CD14-positive monocyte (primary cell): ENCODE data around the gene RBMS1. TPM values are rescaled to one million over a fixed set of nuclear protein-coding genes. Genes with fewer than 3 reads are reported as not detected.

Experiments used
- DNase-seq, 3 donors: peaks; one replicate each; pipeline ENCODE4 v3.0.0-alpha.2; 2011 to 2022
- H2AFZ ChIP-seq: 2 replicates; pipeline ENCODE4 v1.6.0; 2012; ENCODE audit warnings: mild to moderate bottlenecking, low read depth, low read length, inconsistent platforms; ENCODE audit not compliant: insufficient read depth, poor library complexity, severe bottlenecking
- H3K27ac ChIP-seq, 2 donors: 1 replicate in 1 of 2; 2 replicates in 1 of 2; pipeline ENCODE4 v1.5.1; 2012 to 2013; ENCODE audit warnings: low read length in 2 of 2, control low read depth in 1 of 2, inconsistent platforms in 1 of 2, low read depth in 1 of 2, mild to moderate bottlenecking in 1 of 2
- H3K27me3 ChIP-seq, 2 donors: one replicate each; pipeline versions ENCODE4 v1.6.0 to v1.6.1; 2011 to 2013; ENCODE audit warnings: low read length in 2 of 2; ENCODE audit not compliant: control insufficient read depth in 2 of 2, insufficient read depth in 2 of 2
- H3K36me3 ChIP-seq, 2 donors: replicated peaks in 1 of 2; 1 replicate in 1 of 2; 2 replicates in 1 of 2; pipeline versions ENCODE4 v1.5.1 to v1.6.1; 2012 to 2013; ENCODE audit warnings: low read length in 2 of 2, control low read depth in 1 of 2, inconsistent platforms in 1 of 2, mild to moderate bottlenecking in 1 of 2; ENCODE audit not compliant: insufficient read depth in 2 of 2, control insufficient read depth in 1 of 2
- H3K4me1 ChIP-seq, 2 donors: 1 replicate in 1 of 2; 2 replicates in 1 of 2; pipeline versions ENCODE4 v1.5.1 to v1.6.1; 2012 to 2013; ENCODE audit warnings: low read length in 2 of 2, control low read depth in 1 of 2, inconsistent platforms in 1 of 2, mild to moderate bottlenecking in 1 of 2, moderate library complexity in 1 of 2; ENCODE audit not compliant: insufficient read depth in 2 of 2, control insufficient read depth in 1 of 2
- H3K4me2 ChIP-seq: replicated peaks from 2 replicates; pipeline ENCODE3; 2012; ENCODE audit warnings: low read length, moderate library complexity, mild to moderate bottlenecking; ENCODE audit not compliant: poor library complexity, severe bottlenecking; ENCODE audit errors: extremely low read depth
- H3K4me3 ChIP-seq, 3 experiments: fragments of 200-600 bp in 1 of 3; sonication (generic) in 1 of 3; replicated peaks in 1 of 3; 1 replicate in 2 of 3; 2 replicates in 1 of 3; pipeline ENCODE4 v1.5.1; 2011 to 2013; ENCODE audit warnings: low read length in 3 of 3, mild to moderate bottlenecking in 3 of 3, control low read depth in 2 of 3, low read depth in 2 of 3, inconsistent platforms in 1 of 3, moderate library complexity in 1 of 3
- H3K79me2 ChIP-seq: 2 replicates; pipeline ENCODE4 v1.6.0; 2012; ENCODE audit warnings: mild to moderate bottlenecking, control low read depth, inconsistent platforms, low read length, moderate library complexity; ENCODE audit not compliant: insufficient read depth
- H3K9ac ChIP-seq: 2 replicates; pipeline ENCODE4 v1.6.0; 2017; ENCODE audit warnings: low read length, mild to moderate bottlenecking; ENCODE audit not compliant: insufficient read depth, poor library complexity, severe bottlenecking
- H3K9me3 ChIP-seq, 2 donors: replicated peaks in 1 of 2; 1 replicate in 1 of 2; 2 replicates in 1 of 2; pipeline versions ENCODE4 v1.5.1 to v1.6.1; 2012 to 2013; ENCODE audit warnings: low read length in 2 of 2, control low read depth in 1 of 2; ENCODE audit not compliant: control insufficient read depth in 1 of 2, insufficient read depth in 1 of 2
- H4K20me1 ChIP-seq: 2 replicates; pipeline ENCODE4 v1.6.0; 2012; ENCODE audit warnings: mild to moderate bottlenecking, low read length, control low read depth, moderate library complexity; ENCODE audit not compliant: insufficient read depth
- H3K27ac Mint-ChIP-seq, 7 donors: one replicate each; pipeline ENCODE4 v1.8.0; 2020; ENCODE audit warnings: mild to moderate bottlenecking in 7 of 7, mixed read lengths in 7 of 7, moderate library complexity in 6 of 7, inconsistent platforms in 2 of 7
- H3K27me3 Mint-ChIP-seq, 3 donors: one replicate each; pipeline ENCODE4 v1.8.0; 2021 to 2022; ENCODE audit warnings: low read depth in 3 of 3, mild to moderate bottlenecking in 3 of 3, mixed read lengths in 3 of 3, moderate library complexity in 3 of 3, inconsistent platforms in 1 of 3
- H3K36me3 Mint-ChIP-seq, 2 donors: one replicate each; pipeline ENCODE4 v1.8.0; 2020; ENCODE audit warnings: mixed read lengths in 2 of 2, inconsistent platforms in 1 of 2, mild to moderate bottlenecking in 1 of 2
- H3K4me1 Mint-ChIP-seq: one replicate; pipeline ENCODE4 v1.8.0; 2020; ENCODE audit warnings: mild to moderate bottlenecking, mixed read lengths
- H3K4me3 Mint-ChIP-seq, 2 donors: one replicate each; pipeline ENCODE4 v1.8.0; 2020; ENCODE audit warnings: mild to moderate bottlenecking in 2 of 2, mixed read lengths in 2 of 2, moderate library complexity in 1 of 2
- H3K9me3 Mint-ChIP-seq, 7 donors: one replicate each; pipeline ENCODE4 v1.8.0; 2020 to 2022; ENCODE audit warnings: mixed read lengths in 7 of 7, mild to moderate bottlenecking in 6 of 7, moderate library complexity in 6 of 7, inconsistent platforms in 2 of 7
- CTCF ChIP-seq: fragments of 200-600 bp; IDR thresholded peaks from one replicate; pipeline ENCODE4 v1.8.0; 2022; ENCODE audit warnings: antibody characterized with exemption, mild to moderate bottlenecking
- WGBS: methylation state at CpG from one replicate; pipeline ENCODE4 v1.1.5; 2013; ENCODE audit warnings: missing lambda C conversion rate; ENCODE audit not compliant: insufficient coverage; 5-methylcytosine and 5-hydroxymethylcytosine counted together
- intact Hi-C, 2 donors: fragments of 100-400 bp; cut with micrococcal nuclease; formaldehyde crosslinking; loops; one replicate each; pipeline versions ENCODE4 v1.15.0 to v1.15.1; 2023
- polyA plus RNA-seq, 3 donors: library from polyadenylated mRNA; depleted of rRNA in 1 of 3; unstranded in 2 of 3; stranded (reverse) in 1 of 3; fragments of 300-500 nt in 2 of 3; fragments of >200 nt in 1 of 3; fragmentation: Illumina TruSeq in 2 of 3; gene quantifications; 1 replicate in 2 of 3; 2 replicates in 1 of 3; pipeline ENCODE4 v1.2.3, GENCODE V29; 2012 to 2021

Gene RBMS1
- polyA plus RNA-seq, 3 donors, result 88.2 to 91.2 (median 89.4) TPM

- Mint-ChIP-seq H3K36me3 (no peaks in the 10 kb centered on the region), H3K4me1 (peaks cover 4% of the 10 kb centered on the region), H3K27ac (no peak overlapping the region), H3K4me3 (no peak overlapping the region), H3K27me3 (peaks cover 0 to 1% (median 0%) of the 10 kb centered on the region in 3 donors), H3K9me3 (no peaks in the 10 kb centered on the region)
- 100% methylated on average over 5 of the region's 6 CpGs for WGBS
- Histone ChIP-seq H3K4me2 (no peak overlapping the region), H3K9ac (no peak overlapping the region), H3K4me3 (no peak overlapping the region), H3K27ac (no peak overlapping the region), H3K9me3 (no peaks in the 10 kb centered on the region), H3K79me2 (no peaks in the 10 kb centered on the region), H3K27me3 (no peaks in the 10 kb centered on the region), H3K4me1 (peaks cover 0 to 2% of the 10 kb centered on the region in 2 donors), H2AFZ (no peak overlapping the region), H4K20me1 (no peaks in the 10 kb centered on the region), H3K36me3 (no peaks in the 10 kb centered on the region)
- intact Hi-C loops, result no loop called here
- TF ChIP-seq CTCF, result no peak
- no peak for DNase-seq
These were observed 246.1 kb downstream of the RBMS1 start for GRCh38 chr2:160247296-160248035.

GRCh38 chr2:160246356-160246755 lies 247.3 kb downstream of the RBMS1 start:
- no peaks in the 10 kb centered on the region for H3K4me1 ChIP-seq
- no peaks in the 10 kb centered on the region for H3K36me3 ChIP-seq
- no peak overlapping the region for H3K4me3 Mint-ChIP-seq
- intact Hi-C loops, result no loop called here
- H4K20me1 ChIP-seq, result no peaks in the 10 kb centered on the region
- no peak for DNase-seq
- H3K27ac ChIP-seq, result no peak overlapping the region
- no peak overlapping the region for H3K9ac ChIP-seq
- H2AFZ ChIP-seq, result no peak overlapping the region
- peaks cover 0 to 1% (median 0%) of the 10 kb centered on the region in 3 donors for H3K27me3 Mint-ChIP-seq
- no peak overlapping the region for H3K27ac Mint-ChIP-seq
- H3K27me3 ChIP-seq, result no peaks in the 10 kb centered on the region
- no peak for TF ChIP-seq CTCF
- peaks cover 5% of the 10 kb centered on the region for H3K4me1 Mint-ChIP-seq
- H3K79me2 ChIP-seq, result no peaks in the 10 kb centered on the region
- H3K4me2 ChIP-seq, result no peak overlapping the region
- H3K9me3 ChIP-seq, result no peaks in the 10 kb centered on the region
- WGBS, result 92% methylated on average over 1 of the region's 2 CpGs
- no peaks in the 10 kb centered on the region for H3K36me3 Mint-ChIP-seq
- H3K9me3 Mint-ChIP-seq, result no peaks in the 10 kb centered on the region
- no peak overlapping the region for H3K4me3 ChIP-seq
